Stomach (tissue), 9 donors: ENCODE data around the gene LURAP1L. TPM values are rescaled to one million over a fixed set of nuclear protein-coding genes. Genes with fewer than 3 reads are reported as not detected.

ENCODE experiments used
- DNase-seq, 2 donors: peaks; one replicate each; pipeline versions ENCODE4 v3.0.0 to v3.0.0-alpha.2; 2013 to 2019
- H3K27ac ChIP-seq, 5 donors: fragments of 200-600 bp in 4 of 5; sonication (generic) in 4 of 5; one replicate each; pipeline ENCODE4 v1.5.1; 2013 to 2019; ENCODE audit warnings: mild to moderate bottlenecking in 1 of 5, moderate library complexity in 1 of 5
- H3K27me3 ChIP-seq, 3 donors: fragments of 200-600 bp; sonication (generic); one replicate each; pipeline ENCODE4 v1.5.1; 2017 to 2019; ENCODE audit warnings: mixed run types in 1 of 3
- H3K36me3 ChIP-seq, 4 donors: fragments of 200-600 bp; sonication (generic); 1 replicate in 3 of 4; 2 replicates in 1 of 4; pipeline ENCODE4 v1.5.1; 2016 to 2019
- H3K4me1 ChIP-seq, 4 donors: fragments of 200-600 bp; sonication (generic); one replicate each; pipeline ENCODE4 v1.5.1; 2016 to 2019
- H3K4me3 ChIP-seq, 4 donors: fragments of 200-600 bp; sonication (generic) in 3 of 4; one replicate each; pipeline ENCODE4 v1.5.1; 2016 to 2019; ENCODE audit warnings: mild to moderate bottlenecking in 1 of 4
- H3K9me3 ChIP-seq, 4 donors: fragments of 200-600 bp; sonication (generic); one replicate each; pipeline ENCODE4 v1.5.1; 2016 to 2019
- EP300 ChIP-seq: sonication (generic); formaldehyde crosslinking; IDR thresholded peaks from one replicate; pipeline ENCODE4 v1.6.1; 2017; ENCODE audit warnings: antibody characterized with exemption
- POLR2A ChIP-seq, 4 donors: fragments of 450-650 bp; IDR thresholded peaks; one replicate each; pipeline ENCODE4 v1.6.1; 2016; ENCODE audit warnings: antibody characterized with exemption in 4 of 4, control low read depth in 2 of 4, mild to moderate bottlenecking in 1 of 4, moderate library complexity in 1 of 4
- POLR2AphosphoS5 ChIP-seq, 3 donors: sonication (generic); formaldehyde crosslinking; IDR thresholded peaks; one replicate each; pipeline ENCODE4 v1.6.1; 2016; ENCODE audit warnings: antibody characterized with exemption in 3 of 3
- WGBS, 5 donors: extraction: QIAGEN DNeasy Blood & Tissue Kit in 3 of 5; methylation state at CpG; one replicate each; pipeline versions ENCODE4 v1.1.5 to v1.1.7; 2013 to 2018; 5-methylcytosine and 5-hydroxymethylcytosine counted together
- intact Hi-C: fragments of 100-400 bp; cut with DNase I; formaldehyde crosslinking; loops from one replicate; pipeline ENCODE4 v1.15.1; 2023; ENCODE audit warnings: low total_unique reads
- polyA plus RNA-seq, 3 donors: library from polyadenylated mRNA; stranded (reverse); fragments of 200-250 nt; gene quantifications; one replicate each; pipeline ENCODE4 v1.2.3, GENCODE V29; 2013
- total RNA-seq, 5 donors: library from RNA; depleted of rRNA; stranded (reverse); fragments of >200 nt; gene quantifications; one replicate each; pipeline versions ENCODE4 v1.1.0 to v1.2.3, GENCODE V29; 2014 to 2016
- TF ChIP-seq, protein P1 (sequence below), 7 experiments: fragments of 450-650 bp in 4 of 7; fragments of 200-600 bp in 3 of 7; sonication (generic) in 3 of 7; IDR thresholded peaks; one replicate each; pipeline ENCODE4 v1.5.1; 2016 to 2019; ENCODE audit warnings: antibody characterized with exemption in 7 of 7, control low read depth in 2 of 7, mild to moderate bottlenecking in 1 of 7
- donor health status: healthy with polysubstance abuse.
- donor health status: Bipolar disorder and iron deficiency.
- donor health status: healthy.

LURAP1L gene
- total and polyA plus RNA-seq, 8 donors = 6.7 to 32.2 (median 20.6) TPM

DNA sequence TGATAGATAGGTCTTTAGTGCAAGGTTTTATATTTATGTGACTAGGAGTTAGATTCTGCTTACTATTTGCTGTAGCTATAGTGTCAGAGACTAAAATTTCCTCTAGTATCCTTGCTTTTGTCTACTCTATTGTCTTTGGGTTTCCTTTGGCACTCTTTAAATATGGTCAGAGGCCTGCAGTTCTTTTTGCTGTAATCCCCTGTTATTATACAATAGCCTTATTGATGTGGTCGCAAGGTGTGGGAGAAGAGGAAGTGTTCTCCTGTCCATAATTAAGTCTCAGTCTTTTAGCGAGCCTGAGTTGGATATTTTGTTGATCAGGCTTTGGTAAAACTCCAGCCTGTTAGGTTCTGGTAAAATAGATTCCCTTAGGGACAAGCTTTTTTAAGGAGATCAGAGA lies 34.9 kb downstream of the LURAP1L start:
- DNase-seq = no peak
- no peaks in the 10 kb centered on the region for H3K9me3 ChIP-seq
- TF ChIP-seq EP300 = no peak
- no peak for TF ChIP-seq POLR2AphosphoS5 (IDR thresholded peaks at IDR 0.05)
- TF ChIP-seq POLR2A (IDR thresholded peaks at IDR 0.05) = no peak
- peaks cover 0 to 45% (median 23%) of the 10 kb centered on the region in 4 donors for H3K4me1 ChIP-seq
- 49 to 60% (median 54%) methylated on average over 2 of the region's 2 CpGs for WGBS, 5 donors
- H3K4me3 ChIP-seq = no peak overlapping the region
- H3K36me3 ChIP-seq = no peaks in the 10 kb centered on the region
- peak overlapping the region in 4 of 5 donors; percentile 24 to 62 (median 44) for H3K27ac ChIP-seq
- intact Hi-C loops = no loop called here
- H3K27me3 ChIP-seq = no peaks in the 10 kb centered on the region

DNA sequence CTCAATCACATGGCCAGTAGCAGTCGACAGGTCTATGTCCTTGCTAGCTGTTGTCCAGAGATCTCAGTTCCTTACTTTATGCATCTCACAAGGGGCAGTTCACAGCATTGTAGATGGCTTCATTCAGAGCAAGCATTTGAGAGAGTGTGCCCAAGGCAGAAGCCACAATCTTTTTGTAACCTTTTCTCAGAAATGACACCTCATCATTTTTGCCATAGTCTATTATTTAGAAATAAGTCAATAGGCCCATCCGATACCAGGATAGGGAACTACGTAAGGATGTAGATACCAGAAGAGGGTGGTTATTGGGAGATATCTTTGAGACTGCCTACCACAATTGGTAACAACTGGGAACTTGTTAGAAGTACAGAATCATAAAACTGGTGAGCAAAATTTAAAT lies 37.1 kb downstream of the LURAP1L start:
- intact Hi-C loops = no loop called here
- H3K4me3 ChIP-seq = no peak overlapping the region

DNA sequence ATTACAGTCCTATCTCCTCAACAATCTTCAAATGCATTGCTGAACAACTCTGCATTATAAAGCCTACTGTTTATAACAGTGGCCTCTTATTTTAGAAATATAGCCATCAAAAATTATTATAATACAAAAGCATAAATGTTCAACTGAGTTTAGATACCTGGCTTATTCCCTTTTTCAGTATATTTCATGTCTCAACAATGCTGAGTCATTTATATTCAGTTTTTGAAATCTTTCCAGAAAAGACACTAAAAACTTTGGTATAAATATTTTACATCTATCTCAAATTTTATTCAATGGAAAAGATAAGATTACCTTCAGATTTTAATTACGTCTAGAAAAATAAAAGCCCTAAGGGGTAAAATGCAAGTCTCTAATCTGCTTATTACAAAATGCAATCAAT lies 37.9 kb downstream of the LURAP1L start:
- Histone ChIP-seq H3K4me3 (no peak overlapping the region), H3K36me3 (no peaks in the 10 kb centered on the region), H3K27me3 (no peaks in the 10 kb centered on the region), H3K27ac (peak overlapping the region in 4 of 5 donors; percentile 3 to 84 (median 78)), H3K9me3 (no peaks in the 10 kb centered on the region), H3K4me1 (peaks cover 4 to 75% (median 45%) of the 10 kb centered on the region in 4 donors)
- WGBS, 5 donors = 0 to 52% (median 29%) methylated on average over 1 of the region's 1 CpG
- no peak for DNase-seq
- TF ChIP-seq POLR2AphosphoS5 (IDR thresholded peaks at IDR 0.05) (no peak), POLR2A (IDR thresholded peaks at IDR 0.05) (no peak), EP300 (no peak)
- TF ChIP-seq, protein P1, sequence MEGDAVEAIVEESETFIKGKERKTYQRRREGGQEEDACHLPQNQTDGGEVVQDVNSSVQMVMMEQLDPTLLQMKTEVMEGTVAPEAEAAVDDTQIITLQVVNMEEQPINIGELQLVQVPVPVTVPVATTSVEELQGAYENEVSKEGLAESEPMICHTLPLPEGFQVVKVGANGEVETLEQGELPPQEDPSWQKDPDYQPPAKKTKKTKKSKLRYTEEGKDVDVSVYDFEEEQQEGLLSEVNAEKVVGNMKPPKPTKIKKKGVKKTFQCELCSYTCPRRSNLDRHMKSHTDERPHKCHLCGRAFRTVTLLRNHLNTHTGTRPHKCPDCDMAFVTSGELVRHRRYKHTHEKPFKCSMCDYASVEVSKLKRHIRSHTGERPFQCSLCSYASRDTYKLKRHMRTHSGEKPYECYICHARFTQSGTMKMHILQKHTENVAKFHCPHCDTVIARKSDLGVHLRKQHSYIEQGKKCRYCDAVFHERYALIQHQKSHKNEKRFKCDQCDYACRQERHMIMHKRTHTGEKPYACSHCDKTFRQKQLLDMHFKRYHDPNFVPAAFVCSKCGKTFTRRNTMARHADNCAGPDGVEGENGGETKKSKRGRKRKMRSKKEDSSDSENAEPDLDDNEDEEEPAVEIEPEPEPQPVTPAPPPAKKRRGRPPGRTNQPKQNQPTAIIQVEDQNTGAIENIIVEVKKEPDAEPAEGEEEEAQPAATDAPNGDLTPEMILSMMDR (IDR thresholded peaks at IDR 0.05) = no peak
- intact Hi-C loops = no loop called here

More for the DNA sequence above, 37.1 kb downstream of the LURAP1L start:
- Histone ChIP-seq H3K9me3 (no peaks in the 10 kb centered on the region), H3K36me3 (no peaks in the 10 kb centered on the region), H3K27me3 (no peaks in the 10 kb centered on the region), H3K4me1 (peaks cover 4 to 67% (median 37%) of the 10 kb centered on the region in 4 donors), H3K27ac (peak overlapping the region in 3 of 5 donors; percentile 1 to 83 (median 24))
- DNase-seq = no peak
- WGBS, 5 donors = 87 to 100% (median 93%) methylated on average over 3 of the region's 3 CpGs
- TF ChIP-seq, protein P1 (IDR thresholded peaks at IDR 0.05) = no peak
- no peak for TF ChIP-seq POLR2AphosphoS5 (IDR thresholded peaks at IDR 0.05)
- TF ChIP-seq POLR2A (IDR thresholded peaks at IDR 0.05) = no peak
- TF ChIP-seq EP300 = no peak

DNA sequence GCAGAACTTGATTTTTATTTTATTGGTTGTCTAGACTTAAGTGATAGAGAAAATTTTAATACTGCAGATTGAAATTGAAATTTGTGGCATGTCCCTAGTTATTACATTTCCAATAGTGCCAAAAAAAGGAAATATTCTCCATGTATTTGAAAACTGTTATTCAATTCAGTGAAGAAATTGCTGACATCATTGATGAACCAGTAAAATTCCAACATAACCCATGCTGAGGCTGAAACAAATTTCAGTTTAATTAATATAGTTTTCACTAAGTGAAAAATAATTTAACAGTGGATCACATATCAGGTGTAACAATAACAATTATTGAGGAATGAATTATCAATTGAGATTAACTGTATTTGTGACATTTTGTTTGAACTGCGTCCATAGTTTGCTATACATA lies 38.7 kb downstream of the LURAP1L start:
- peak overlapping the region in 4 of 5 donors; percentile 70 to 84 (median 78) for H3K27ac ChIP-seq
- peaks cover 6 to 83% (median 50%) of the 10 kb centered on the region in 4 donors for H3K4me1 ChIP-seq
- no peak overlapping the region for H3K4me3 ChIP-seq
- 33 to 66% (median 46%) methylated on average over 1 of the region's 1 CpG for WGBS, 5 donors
- H3K36me3 ChIP-seq = no peaks in the 10 kb centered on the region
- TF ChIP-seq POLR2A (IDR thresholded peaks at IDR 0.05) = no peak
- TF ChIP-seq, protein P1 (IDR thresholded peaks at IDR 0.05) = no peak
- no peak for TF ChIP-seq EP300
- no peak for TF ChIP-seq POLR2AphosphoS5 (IDR thresholded peaks at IDR 0.05)
- H3K9me3 ChIP-seq = no peaks in the 10 kb centered on the region
- no peaks in the 10 kb centered on the region for H3K27me3 ChIP-seq
- intact Hi-C loops = no loop called here
- no peak for DNase-seq
